Loucy (cell line): ENCODE data around the gene RAB5IF.

Experiments used
- CTCF ChIP-seq: fragments of 200-600 bp; sonication (generic); conservative IDR thresholded peaks from 2 replicates; pipeline ENCODE4 v1.5.1; 2014; ENCODE audit warnings: mild to moderate bottlenecking, antibody characterized with exemption, low read length
- EZH2phosphoT487 ChIP-seq: fragments of 200-600 bp; IDR thresholded peaks from 2 replicates; pipeline ENCODE4 v1.6.1; 2018; ENCODE audit warnings: antibody characterized with exemption, mild to moderate bottlenecking, moderate library complexity, borderline replicate concordance

- no peak for TF ChIP-seq CTCF
- no peak for TF ChIP-seq EZH2phosphoT487
These were observed 31.7 kb upstream of the RAB5IF start for GRCh38 chr20:36573798-36574365.
